Measurements from ENCODE around the gene PPFIA1. TPM values are rescaled to one million over a fixed set of nuclear protein-coding genes. Genes with fewer than 3 reads are reported as not detected.

PPFIA1 gene
- total RNA-seq, 1 experiment from 2014 or later: 63.4 TPM

- no peaks in the 10 kb centered on the region for H3K9me3 Mint-ChIP-seq
- WGBS (ENCODE audit: extremely low coverage, insufficient read length, low lambda C conversion rate): no CpG with 5 or more reads among the region's 15 CpGs
- no peak overlapping the region for H3K27ac ChIP-seq (ENCODE audit: insufficient read length, low read depth, low read length)
These were observed 26.4 kb upstream of the PPFIA1 start for GRCh38 chr11:70243912-70244652.

More at GRCh38 chr11:70243912-70244652, 26.4 kb upstream of the PPFIA1 start:
- Histone ChIP-seq H4K20me1 (ENCODE audit: control insufficient read depth, insufficient read depth, insufficient read length) (no peaks in the 10 kb centered on the region), H3K4me2 (ENCODE audit: insufficient read depth, insufficient read length, low read length) (no peak overlapping the region), H4K8ac (replicated peaks; ENCODE audit: insufficient read length, low read depth, low read length) (no peak overlapping the region), H3K4me1 (ENCODE audit: insufficient read depth, low read length) (no peaks in the 10 kb centered on the region; the same call in 1 of the 2 replicates), H2BK20ac (ENCODE audit: low read depth, low read length, poor library complexity, severe bottlenecking) (no peak overlapping the region), H3K9me3 (ENCODE audit: control insufficient read depth, low read depth, low read length) (no peaks in the 10 kb centered on the region), H2BK120ac (ENCODE audit: low read depth, low read length, poor library complexity, severe bottlenecking) (no peak overlapping the region), H3K9ac (ENCODE audit: extremely low read depth, insufficient read length, low read length) (no peak overlapping the region), H3K23me2 (ENCODE audit: insufficient read length, low read depth, low read length, poor library complexity, severe bottlenecking) (no peaks in the 10 kb centered on the region), H2BK12ac (ENCODE audit: insufficient read length, low read depth, low read length) (no peak overlapping the region), H2BK5ac (ENCODE audit: insufficient read length, low read length) (no peak overlapping the region), H3K4ac (ENCODE audit: low read depth, low read length) (no peak overlapping the region), H3K79me1 (ENCODE audit: insufficient read depth, low read depth, low read length, poor library complexity, severe bottlenecking) (no peaks in the 10 kb centered on the region), H3K56ac (ENCODE audit: insufficient read length, low read depth, low read length) (no peak overlapping the region), H3K79me2 (ENCODE audit: insufficient read depth, low read length) (no peaks in the 10 kb centered on the region), H3K14ac (ENCODE audit: insufficient read depth, low read length) (no peak overlapping the region), H3T11ph (ENCODE audit: low read length) (no peak overlapping the region), H2BK15ac (ENCODE audit: low read depth, low read length) (no peak overlapping the region), H2AK5ac (ENCODE audit: insufficient read length, low read length) (no peak overlapping the region), H3K23ac (ENCODE audit: insufficient read length, low read depth, low read length) (no peak overlapping the region), H4K91ac (ENCODE audit: insufficient read length, low read depth, low read length) (no peak overlapping the region), H3K27me3 (ENCODE audit: insufficient read depth, low read length) (no peaks in the 10 kb centered on the region), H2AFZ (ENCODE audit: low read length) (no peak overlapping the region), H3K18ac (ENCODE audit: insufficient read length, low read depth, low read length) (no peak overlapping the region), H4K5ac (ENCODE audit: insufficient read length, low read depth, low read length) (no peak overlapping the region)
- Mint-ChIP-seq H3K4me1 (peaks cover 4 to 10% of the 10 kb centered on the region in 2 experiments), H3K27me3 (ENCODE audit: low read depth) (peaks cover 20% of the 10 kb centered on the region), H3K27ac (no peak overlapping the region), H3K4me3 (no peak overlapping the region), H3K36me3 (ENCODE audit: insufficient read depth in 1 of 3, low read depth in 3 of 3) (no peaks in the 10 kb centered on the region)
- no peak for TF ChIP-seq CTCF (conservative IDR thresholded peaks at IDR 0.05)
- DNase-seq: no peak

Measured in H9 (cell line).